Uterus (tissue), 4 donors: Measurements from ENCODE around the gene NUDT4. TPM values are rescaled to one million over a fixed set of nuclear protein-coding genes. Genes with fewer than 3 reads are reported as not detected.

ENCODE experiments used
- DNase-seq, 2 donors: peaks; one replicate each; pipeline ENCODE4 v3.0.0-alpha.2; 2019 to 2020
- H3K27ac ChIP-seq, 2 donors: fragments of 200-600 bp; sonication (generic); 1 replicate in 1 of 2; 2 replicates in 1 of 2; pipeline ENCODE4 v1.5.1; 2016 to 2018
- H3K27me3 ChIP-seq, 2 donors: fragments of 200-600 bp; sonication (generic); one replicate each; pipeline ENCODE4 v1.5.1; 2018 to 2019; ENCODE audit warnings: control low read depth in 1 of 2
- H3K36me3 ChIP-seq, 2 donors: fragments of 200-600 bp; sonication (generic); one replicate each; pipeline ENCODE4 v1.5.1; 2019; ENCODE audit warnings: control low read depth in 1 of 2
- H3K4me1 ChIP-seq, 2 donors: fragments of 200-600 bp; sonication (generic); one replicate each; pipeline ENCODE4 v1.5.1; 2018 to 2019; ENCODE audit warnings: control low read depth in 1 of 2
- H3K4me3 ChIP-seq, 2 donors: fragments of 200-600 bp; sonication (generic); 1 replicate in 1 of 2; 2 replicates in 1 of 2; pipeline ENCODE4 v1.5.1; 2018 to 2019; ENCODE audit warnings: mild to moderate bottlenecking in 1 of 2
- H3K9me3 ChIP-seq, 2 donors: fragments of 200-600 bp; sonication (generic); one replicate each; pipeline ENCODE4 v1.5.1; 2019; ENCODE audit warnings: control low read depth in 1 of 2
- POLR2A ChIP-seq, 2 donors: fragments of 450-650 bp; IDR thresholded peaks; one replicate each; pipeline ENCODE4 v1.6.1; 2016; ENCODE audit warnings: antibody characterized with exemption in 2 of 2, mild to moderate bottlenecking in 1 of 2, moderate library complexity in 1 of 2
- intact Hi-C: fragments of 100-400 bp; cut with DNase I; formaldehyde crosslinking; loops from one replicate; pipeline ENCODE4 v1.15.1; 2023; ENCODE audit warnings: low total_unique reads
- total RNA-seq, 4 donors: library from RNA; depleted of rRNA in 3 of 4; stranded (reverse); fragments of >200 nt in 3 of 4; gene quantifications; one replicate each; pipeline versions ENCODE4 v1.1.0 to v1.2.4, GENCODE V29; 2014 to 2023
- TF ChIP-seq, protein P1 (sequence below), 4 experiments: fragments of 200-600 bp in 2 of 4; fragments of 450-650 bp in 2 of 4; sonication (generic) in 2 of 4; IDR thresholded peaks; one replicate each; pipeline ENCODE4 v1.5.1; 2016 to 2019; ENCODE audit warnings: antibody characterized with exemption in 4 of 4, mild to moderate bottlenecking in 2 of 4, moderate library complexity in 1 of 4
- donor health status: DM: yes; HTN: yes; CAD: no.

The NUDT4 gene
- total RNA-seq, 4 donors from 2014 or later: 15.1 to 107 (median 52.8) TPM

DNA sequence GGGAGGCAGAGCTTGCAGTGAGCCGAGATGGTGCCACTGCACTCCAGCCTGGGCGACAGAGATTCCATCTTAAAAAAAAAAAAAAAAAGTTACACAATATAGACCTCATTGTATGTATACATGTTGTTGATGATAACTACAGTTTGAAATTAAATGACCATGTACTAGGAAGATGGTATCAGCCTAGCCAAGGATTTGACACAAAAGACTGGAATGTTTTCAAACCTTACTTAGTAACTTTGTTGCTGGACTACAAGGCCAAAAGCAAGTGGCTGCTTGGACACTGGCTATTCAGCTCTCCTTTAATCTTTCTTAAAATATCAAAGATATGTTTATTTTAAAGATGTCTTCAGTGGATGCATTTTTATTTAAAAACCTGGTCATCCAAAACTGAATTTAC lies 18.9 kb upstream of the NUDT4 start:
- no peak for TF ChIP-seq POLR2A (IDR thresholded peaks at IDR 0.05)
- TF ChIP-seq, protein P1, sequence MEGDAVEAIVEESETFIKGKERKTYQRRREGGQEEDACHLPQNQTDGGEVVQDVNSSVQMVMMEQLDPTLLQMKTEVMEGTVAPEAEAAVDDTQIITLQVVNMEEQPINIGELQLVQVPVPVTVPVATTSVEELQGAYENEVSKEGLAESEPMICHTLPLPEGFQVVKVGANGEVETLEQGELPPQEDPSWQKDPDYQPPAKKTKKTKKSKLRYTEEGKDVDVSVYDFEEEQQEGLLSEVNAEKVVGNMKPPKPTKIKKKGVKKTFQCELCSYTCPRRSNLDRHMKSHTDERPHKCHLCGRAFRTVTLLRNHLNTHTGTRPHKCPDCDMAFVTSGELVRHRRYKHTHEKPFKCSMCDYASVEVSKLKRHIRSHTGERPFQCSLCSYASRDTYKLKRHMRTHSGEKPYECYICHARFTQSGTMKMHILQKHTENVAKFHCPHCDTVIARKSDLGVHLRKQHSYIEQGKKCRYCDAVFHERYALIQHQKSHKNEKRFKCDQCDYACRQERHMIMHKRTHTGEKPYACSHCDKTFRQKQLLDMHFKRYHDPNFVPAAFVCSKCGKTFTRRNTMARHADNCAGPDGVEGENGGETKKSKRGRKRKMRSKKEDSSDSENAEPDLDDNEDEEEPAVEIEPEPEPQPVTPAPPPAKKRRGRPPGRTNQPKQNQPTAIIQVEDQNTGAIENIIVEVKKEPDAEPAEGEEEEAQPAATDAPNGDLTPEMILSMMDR (IDR thresholded peaks at IDR 0.05): no peak
- no peak for DNase-seq
- H3K9me3 ChIP-seq: no peaks in the 10 kb centered on the region
- H3K27ac ChIP-seq: no peak overlapping the region
- H3K36me3 ChIP-seq: no peaks in the 10 kb centered on the region
- no peak overlapping the region for H3K4me3 ChIP-seq
- H3K4me1 ChIP-seq: no peaks in the 10 kb centered on the region
- intact Hi-C loops: no loop called here
- H3K27me3 ChIP-seq: no peaks in the 10 kb centered on the region

DNA sequence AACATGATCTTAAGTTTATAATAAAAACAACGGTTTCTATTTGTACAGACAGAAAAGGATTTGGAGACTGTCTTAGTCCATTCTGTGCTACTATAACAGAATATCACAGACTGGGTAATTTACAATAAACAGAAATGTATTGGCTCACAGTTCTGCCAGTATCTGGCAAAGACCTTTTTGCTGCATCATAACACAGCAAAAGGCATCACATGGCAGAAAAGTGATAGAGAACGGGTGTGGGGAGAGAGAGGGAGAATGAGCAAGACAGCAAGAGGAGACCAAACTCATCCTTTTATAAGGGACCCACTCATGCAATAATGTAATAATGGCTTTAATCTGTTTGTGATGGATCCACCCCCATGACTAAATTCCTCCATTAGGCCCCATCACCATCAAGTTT lies 17.0 kb upstream of the NUDT4 start:
- Histone ChIP-seq H3K27ac (no peak overlapping the region), H3K36me3 (no peaks in the 10 kb centered on the region), H3K4me3 (no peak overlapping the region), H3K9me3 (no peaks in the 10 kb centered on the region), H3K27me3 (no peaks in the 10 kb centered on the region), H3K4me1 (no peaks in the 10 kb centered on the region)
- DNase-seq: no peak
- TF ChIP-seq POLR2A (IDR thresholded peaks at IDR 0.05): no peak
- TF ChIP-seq, protein P1 (IDR thresholded peaks at IDR 0.05): no peak
- intact Hi-C loops: no loop called here

DNA sequence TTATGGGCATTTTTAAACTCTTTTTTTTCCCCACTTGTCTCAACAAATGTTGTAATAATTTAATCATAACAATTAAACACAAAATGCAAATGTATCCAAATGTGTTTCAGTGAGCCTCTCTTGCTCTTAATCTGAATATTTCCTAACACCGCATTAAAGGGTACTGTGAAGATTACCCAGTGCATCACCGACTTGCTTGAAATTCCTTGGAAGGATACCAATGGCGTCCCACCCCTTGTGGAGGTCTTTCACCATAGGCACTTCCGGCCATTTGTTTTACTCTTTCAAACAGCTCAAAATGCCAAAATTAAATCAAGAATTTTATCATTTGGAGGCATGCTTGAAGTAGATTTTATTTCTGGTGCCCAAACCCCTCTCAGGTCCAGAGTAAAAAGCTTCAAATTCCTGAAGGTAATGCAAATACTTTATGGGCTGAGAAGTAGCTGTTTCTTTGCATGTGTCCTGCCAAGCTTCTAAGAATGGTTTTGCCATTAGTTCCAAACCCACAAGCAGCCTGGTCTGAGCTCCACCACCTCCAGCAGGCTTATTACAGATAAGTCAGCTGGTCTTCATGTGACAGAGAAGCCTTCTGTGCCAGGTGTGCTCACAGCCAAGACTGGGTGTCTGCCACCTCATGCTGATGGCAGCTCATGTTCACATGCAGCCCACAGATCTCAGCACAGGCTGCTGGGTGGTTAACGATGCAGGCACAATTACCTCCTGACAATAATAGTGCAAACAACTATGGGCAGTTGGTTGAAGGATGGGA lies 16.4 kb upstream of the NUDT4 start:
- TF ChIP-seq, protein P1 (IDR thresholded peaks at IDR 0.05): no peak
- no peak for TF ChIP-seq POLR2A (IDR thresholded peaks at IDR 0.05)
- no peaks in the 10 kb centered on the region for H3K9me3 ChIP-seq
- H3K36me3 ChIP-seq: no peaks in the 10 kb centered on the region
- H3K27me3 ChIP-seq: no peaks in the 10 kb centered on the region
- H3K27ac ChIP-seq: no peak overlapping the region
- no peak overlapping the region for H3K4me3 ChIP-seq
- intact Hi-C loops: no loop called here
- no peak for DNase-seq
- H3K4me1 ChIP-seq: no peaks in the 10 kb centered on the region

DNA sequence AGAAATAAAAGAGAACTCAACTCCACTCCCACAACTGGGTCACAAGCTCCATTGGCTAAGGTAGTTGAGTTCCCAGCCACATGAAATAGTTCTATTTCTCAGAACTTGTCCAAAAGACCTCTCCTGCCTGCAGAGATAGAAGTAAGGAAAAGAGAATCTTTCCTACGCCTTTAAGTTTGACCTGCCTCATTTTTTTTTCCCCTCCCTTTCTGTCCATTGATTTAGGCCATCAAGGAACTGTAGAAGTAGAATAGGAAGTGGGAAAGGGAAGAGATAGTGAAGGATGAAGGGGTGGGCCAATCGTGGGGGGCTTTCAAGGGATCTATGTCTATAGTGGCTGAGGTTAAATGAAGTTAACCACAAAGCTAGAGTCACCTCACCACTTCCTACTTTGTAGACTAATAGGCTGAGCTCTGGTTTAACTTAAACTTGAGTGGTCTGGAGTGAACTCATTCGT lies 13.9 kb upstream of the NUDT4 start:
- no peaks in the 10 kb centered on the region for H3K27me3 ChIP-seq
- no peak for TF ChIP-seq POLR2A (IDR thresholded peaks at IDR 0.05)
- TF ChIP-seq, protein P1 (IDR thresholded peaks at IDR 0.05): no peak
- H3K4me1 ChIP-seq: no peaks in the 10 kb centered on the region
- no peaks in the 10 kb centered on the region for H3K9me3 ChIP-seq
- DNase-seq: no peak
- H3K27ac ChIP-seq: no peak overlapping the region
- no peak overlapping the region for H3K4me3 ChIP-seq
- intact Hi-C loops: no loop called here
- H3K36me3 ChIP-seq: no peaks in the 10 kb centered on the region

DNA sequence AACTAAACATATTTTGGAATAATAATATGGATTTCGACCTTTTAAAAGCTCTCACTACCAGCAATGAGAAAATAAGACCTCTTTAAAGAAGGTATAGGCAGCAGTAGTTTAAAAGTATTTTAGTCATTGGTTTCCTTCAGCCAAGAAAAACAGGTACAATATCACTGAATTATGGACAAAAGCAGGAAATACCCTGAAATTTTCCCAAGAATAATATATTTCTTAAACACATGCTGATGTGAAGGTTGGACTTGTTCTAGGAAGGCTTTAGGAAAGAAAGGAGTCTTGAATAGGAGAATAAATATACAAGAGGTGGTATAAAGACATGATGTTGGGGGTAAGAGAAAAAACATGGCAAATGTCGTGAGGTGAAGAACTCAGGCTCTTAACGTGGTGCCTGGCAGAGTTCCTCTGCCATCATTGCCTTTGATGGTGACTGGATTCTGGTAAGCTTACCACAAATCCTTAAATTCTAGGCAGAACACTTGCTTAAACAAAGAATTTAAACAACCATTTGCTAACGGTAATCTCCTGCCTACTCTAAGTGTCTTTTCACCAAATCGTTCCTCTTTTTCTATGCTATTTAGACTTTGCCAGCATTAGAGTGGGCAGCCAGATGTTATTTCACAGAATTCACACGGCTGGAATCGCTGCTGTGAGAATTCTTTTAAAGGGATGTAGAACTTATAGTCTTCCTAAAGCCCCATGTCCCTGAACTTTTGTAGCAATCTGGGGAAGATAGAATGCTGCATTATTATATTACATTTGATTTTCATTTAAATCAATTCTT lies 11.9 kb upstream of the NUDT4 start:
- Histone ChIP-seq H3K36me3 (no peaks in the 10 kb centered on the region), H3K27ac (no peak overlapping the region), H3K4me3 (no peak overlapping the region), H3K4me1 (no peaks in the 10 kb centered on the region), H3K27me3 (no peaks in the 10 kb centered on the region), H3K9me3 (no peaks in the 10 kb centered on the region)
- intact Hi-C loops: no loop called here
- DNase-seq: no peak
- no peak for TF ChIP-seq POLR2A (IDR thresholded peaks at IDR 0.05)
- TF ChIP-seq, protein P1 (IDR thresholded peaks at IDR 0.05): no peak
